ENCODE data around the gene TPRN. TPM values are rescaled to one million over a fixed set of nuclear protein-coding genes. Genes with fewer than 3 reads are reported as not detected.
A peak's percentile ranks its signal among the peaks of the same experiment; 100 is the strongest.

TPRN gene
- total and polyA plus RNA-seq, 9 of the 15 experiments (the other 6 are each of a cell fraction or from before 2014, with no cell fraction given) = 0.31 to 31.9 (median 4.4) TPM

- no peak for TF ChIP-seq ZNF143 (CRISPR knock-in tag; IDR thresholded peaks at IDR 0.05)
Observed at GRCh38 chr9:137234055-137234697, 33.6 kb upstream of the TPRN start (continued).

GRCh38 chr9:137233143-137233980, 32.8 kb upstream of the TPRN start:
- DNase-seq (ENCODE audit: extremely low read depth in 1 of 4, low spot score in 3 of 4) (peak; percentile 34 to 65 (median 48)), FAIRE-seq (no peak), ATAC-seq (no peak)
- H3K4me1 ChIP-seq (replicated peaks in 1 of 2; ENCODE audit: control insufficient read depth in 2 of 2, insufficient read depth in 2 of 2, low read length in 2 of 2) = peaks cover 17 to 100% of the 10 kb centered on the region in 2 experiments
- H3K9me3 ChIP-seq (replicated peaks; ENCODE audit: control insufficient read depth, insufficient read depth, low read depth, low read length) = no peaks in the 10 kb centered on the region
- peaks cover 4% of the 10 kb centered on the region for H3K9me1 ChIP-seq (ENCODE audit: control insufficient read depth, insufficient read depth, low read length)
- no peak overlapping the region for H3K4me2 ChIP-seq (ENCODE audit: insufficient read depth, low read length)
- H3K4me3 ChIP-seq = no peak overlapping the region
- no peak overlapping the region for H2AFZ ChIP-seq (ENCODE audit: low read depth, low read length)
- ChIA-PET POLR2A (interaction anchor here (1.1 kb wide), 1 partner anchor 13 kb away, joined by 6 read pairs; no protein-coding TSS in a partner anchor), CTCF (ENCODE audit: low intra/inter-chr PET ratio) (no interaction called here)
- no peak overlapping the region for H3K27ac ChIP-seq (ENCODE audit: extremely low read depth, low read depth, low read length)
- WGBS (ENCODE audit: insufficient coverage, low coverage, missing lambda C conversion rate) = 58% methylated on average over 9 of the region's 40 CpGs
- intact Hi-C loops (cut with micrococcal nuclease) = no loop called here
- in situ Hi-C loops (cut with MboI) = loop anchor here (25.0 kb wide), 1 partner anchor 446 kb away; the partner anchor contains the start of genes CCDC183 and TMEM141
- H3K27me3 ChIP-seq (ENCODE audit: control insufficient read depth in 2 of 2, insufficient read depth in 2 of 2, low read length in 2 of 2) = no peaks in the 10 kb centered on the region
- no peaks in the 10 kb centered on the region for H4K20me1 ChIP-seq (replicated peaks; ENCODE audit: control insufficient read depth, insufficient read depth, low read length)
- no peaks in the 10 kb centered on the region for H3K36me3 ChIP-seq (ENCODE audit: control insufficient read depth, insufficient read depth, low read length)
- peaks cover 5% of the 10 kb centered on the region for H3K79me2 ChIP-seq (ENCODE audit: control insufficient read depth, insufficient read depth, low read length)
- H3K9ac ChIP-seq (ENCODE audit: insufficient read depth in 1 of 2, low read depth in 2 of 2, low read length in 2 of 2) = peak overlapping the region in 1 of 2 experiments; percentile 70; a peak in 2 of 4 replicates
- BruUV-seq (replicated peaks) = no TSS peak
- no peak for TF ChIP-seq HDAC2 (IDR thresholded peaks at IDR 0.05)
- no peak for TF ChIP-seq ATF6 (CRISPR knock-in tag; IDR thresholded peaks at IDR 0.05)
- no peak for TF ChIP-seq ZNF3 (CRISPR knock-in tag; IDR thresholded peaks at IDR 0.05)
- TF ChIP-seq ETV1 (tag; conservative IDR thresholded peaks at IDR 0.05; ENCODE audit: low read depth) = no peak
- TF ChIP-seq REST (IDR thresholded peaks at IDR 0.05; ENCODE audit: borderline replicate concordance) = no peak
- no peak for TF ChIP-seq REST (CRISPR knock-in tag; IDR thresholded peaks at IDR 0.05; ENCODE audit: low read depth)
- TF ChIP-seq ZNF507 (tag; conservative IDR thresholded peaks at IDR 0.05) = no peak
